Measurements from ENCODE around the gene PRLR.

PRLR gene

DNA sequence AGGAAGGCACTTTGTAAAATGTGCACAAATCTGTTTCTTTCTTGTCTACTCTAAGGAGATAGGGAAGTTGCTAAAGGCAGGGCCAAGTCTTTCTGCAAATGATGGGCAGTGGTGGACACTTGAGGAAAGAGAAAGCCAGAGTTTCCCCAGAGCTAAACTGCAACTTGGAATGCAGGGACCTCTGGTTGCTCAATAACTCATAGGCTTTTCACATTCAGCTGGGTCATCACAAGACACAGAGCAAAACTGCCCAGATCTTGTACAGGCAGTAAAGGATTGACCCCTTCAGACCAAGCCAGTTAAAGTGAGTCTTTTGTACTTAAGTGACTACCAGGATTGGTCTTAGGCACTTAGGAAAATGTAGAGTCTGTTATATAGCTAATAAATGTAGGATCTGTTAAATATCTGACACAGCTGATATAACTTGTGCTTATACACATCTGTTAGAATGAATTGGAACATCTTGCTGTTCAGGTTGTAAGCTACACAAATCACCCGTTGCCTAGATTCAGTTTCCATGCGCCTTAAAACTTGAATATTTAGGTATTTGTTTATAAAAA lies 169.0 kb downstream of the PRLR start:
- no peaks in the 10 kb centered on the region for H3K36me3 ChIP-seq (ENCODE audit: control insufficient read depth, low read depth, low read length)
- no peaks in the 10 kb centered on the region for H3K27me3 ChIP-seq (ENCODE audit: control insufficient read depth, insufficient read depth, low read length)
- no peak overlapping the region for H3K9ac ChIP-seq (ENCODE audit: low read length)
- peaks cover 5% of the 10 kb centered on the region for H3K4me1 ChIP-seq (ENCODE audit: control insufficient read depth, low read depth, low read length)
- no peaks in the 10 kb centered on the region for H3K9me3 ChIP-seq (ENCODE audit: control insufficient read depth, low read depth, low read length)
- no peak overlapping the region for H3K4me3 ChIP-seq (ENCODE audit: low read length)
- no peak overlapping the region for H3K27ac ChIP-seq (ENCODE audit: low read length)

GRCh38 chr5:35060236-35060635 lies 170.1 kb downstream of the PRLR start:
- H3K9ac ChIP-seq (ENCODE audit: low read length), result no peak overlapping the region
- H3K4me1 ChIP-seq (ENCODE audit: control insufficient read depth, low read depth, low read length), result peaks cover 16% of the 10 kb centered on the region
- no peaks in the 10 kb centered on the region for H3K9me3 ChIP-seq (ENCODE audit: control insufficient read depth, low read depth, low read length)
- H3K36me3 ChIP-seq (ENCODE audit: control insufficient read depth, low read depth, low read length), result no peaks in the 10 kb centered on the region
- H3K27me3 ChIP-seq (ENCODE audit: control insufficient read depth, insufficient read depth, low read length), result no peaks in the 10 kb centered on the region
- no peak overlapping the region for H3K4me3 ChIP-seq (ENCODE audit: low read length)
- H3K27ac ChIP-seq (ENCODE audit: low read length), result no peak overlapping the region

DNA sequence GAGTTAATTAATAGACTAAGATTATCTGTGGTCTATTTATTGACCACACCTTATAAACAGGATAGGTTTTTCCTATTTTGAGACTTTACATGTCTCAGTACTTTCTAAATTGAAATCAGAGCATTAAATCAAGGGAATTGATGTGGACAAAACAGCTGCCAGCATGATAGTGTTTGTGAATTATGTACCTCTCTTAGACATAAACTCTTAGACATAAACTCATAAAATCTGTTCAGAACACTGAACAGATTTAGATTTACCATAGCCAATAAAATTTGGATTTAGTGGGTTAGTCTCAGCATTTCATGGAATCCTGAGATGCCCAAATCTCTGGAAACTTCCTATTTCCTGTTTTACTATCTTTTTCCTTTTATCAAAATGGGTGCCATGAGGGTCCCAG lies 171.0 kb downstream of the PRLR start:
- no peak overlapping the region for H3K9ac ChIP-seq (ENCODE audit: low read length)
- no peaks in the 10 kb centered on the region for H3K9me3 ChIP-seq (ENCODE audit: control insufficient read depth, low read depth, low read length)
- H3K4me1 ChIP-seq (ENCODE audit: control insufficient read depth, low read depth, low read length), result peaks cover 22% of the 10 kb centered on the region
- H3K27me3 ChIP-seq (ENCODE audit: control insufficient read depth, insufficient read depth, low read length), result no peaks in the 10 kb centered on the region
- no peak overlapping the region for H3K4me3 ChIP-seq (ENCODE audit: low read length)
- H3K27ac ChIP-seq (ENCODE audit: low read length), result no peak overlapping the region
- H3K36me3 ChIP-seq (ENCODE audit: control insufficient read depth, low read depth, low read length), result no peaks in the 10 kb centered on the region

GRCh38 chr5:35058374-35058788 lies 171.9 kb downstream of the PRLR start:
- peaks cover 22% of the 10 kb centered on the region for H3K4me1 ChIP-seq (ENCODE audit: control insufficient read depth, low read depth, low read length)

DNA sequence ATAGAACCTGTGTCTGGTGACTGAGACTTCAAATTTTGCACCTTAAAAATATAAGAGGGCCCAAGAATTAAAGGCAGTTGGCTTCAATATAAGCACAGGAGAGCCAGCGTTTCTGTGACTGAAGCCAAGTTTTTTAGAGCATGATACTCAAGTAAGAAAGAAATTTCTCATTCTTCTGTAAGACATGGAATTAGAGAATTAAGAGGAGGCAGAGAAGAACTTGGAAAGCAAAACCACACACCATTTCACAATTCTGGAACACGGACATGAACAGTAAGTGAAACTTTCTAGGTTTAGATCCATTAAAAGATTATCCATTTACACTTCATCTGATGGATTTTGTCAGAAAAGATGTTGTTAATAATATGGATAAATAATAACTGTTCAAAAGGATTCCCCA lies 173.6 kb downstream of the PRLR start:
- no peak overlapping the region for H3K9ac ChIP-seq (ENCODE audit: low read length)

More at GRCh38 chr5:35058374-35058788, 171.9 kb downstream of the PRLR start:
- H3K9ac ChIP-seq (ENCODE audit: low read length), result no peak overlapping the region
- no peaks in the 10 kb centered on the region for H3K9me3 ChIP-seq (ENCODE audit: control insufficient read depth, low read depth, low read length)
- H3K4me3 ChIP-seq (ENCODE audit: low read length), result no peak overlapping the region
- H3K27ac ChIP-seq (ENCODE audit: low read length), result no peak overlapping the region
- no peaks in the 10 kb centered on the region for H3K27me3 ChIP-seq (ENCODE audit: control insufficient read depth, insufficient read depth, low read length)
- H3K36me3 ChIP-seq (ENCODE audit: control insufficient read depth, low read depth, low read length), result no peaks in the 10 kb centered on the region

DNA sequence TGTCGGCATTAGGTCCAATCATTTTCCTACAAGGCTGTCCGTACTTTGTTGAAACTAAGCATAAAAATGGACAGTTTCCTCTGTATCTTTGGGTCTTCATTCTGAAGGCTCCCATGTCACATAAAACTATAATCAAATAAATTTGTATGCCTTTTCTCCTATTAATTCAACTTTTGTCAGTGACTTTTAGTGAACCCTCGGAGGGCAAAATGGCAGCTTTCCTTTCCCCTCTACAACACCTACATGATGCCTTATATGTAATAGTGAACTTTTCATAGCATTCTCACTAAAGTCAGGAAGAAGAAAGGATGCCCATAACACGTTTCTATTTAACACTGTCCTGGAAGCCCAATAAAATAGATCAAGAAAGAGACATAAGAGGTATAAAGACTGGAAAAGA lies 177.4 kb downstream of the PRLR start:
- Histone ChIP-seq H3K36me3 (ENCODE audit: control insufficient read depth, low read depth, low read length) (no peaks in the 10 kb centered on the region), H3K27me3 (ENCODE audit: control insufficient read depth, insufficient read depth, low read length) (no peaks in the 10 kb centered on the region), H3K9me3 (ENCODE audit: control insufficient read depth, low read depth, low read length) (no peaks in the 10 kb centered on the region), H3K9ac (ENCODE audit: low read length) (no peak overlapping the region), H3K4me1 (ENCODE audit: control insufficient read depth, low read depth, low read length) (peaks cover 22% of the 10 kb centered on the region), H3K27ac (ENCODE audit: low read length) (no peak overlapping the region), H3K4me3 (ENCODE audit: low read length) (no peak overlapping the region)

More for the DNA sequence above, 173.6 kb downstream of the PRLR start:
- Histone ChIP-seq H3K9me3 (ENCODE audit: control insufficient read depth, low read depth, low read length) (no peaks in the 10 kb centered on the region), H3K27ac (ENCODE audit: low read length) (no peak overlapping the region), H3K4me1 (ENCODE audit: control insufficient read depth, low read depth, low read length) (peaks cover 22% of the 10 kb centered on the region), H3K4me3 (ENCODE audit: low read length) (no peak overlapping the region), H3K27me3 (ENCODE audit: control insufficient read depth, insufficient read depth, low read length) (no peaks in the 10 kb centered on the region), H3K36me3 (ENCODE audit: control insufficient read depth, low read depth, low read length) (no peaks in the 10 kb centered on the region)

DNA sequence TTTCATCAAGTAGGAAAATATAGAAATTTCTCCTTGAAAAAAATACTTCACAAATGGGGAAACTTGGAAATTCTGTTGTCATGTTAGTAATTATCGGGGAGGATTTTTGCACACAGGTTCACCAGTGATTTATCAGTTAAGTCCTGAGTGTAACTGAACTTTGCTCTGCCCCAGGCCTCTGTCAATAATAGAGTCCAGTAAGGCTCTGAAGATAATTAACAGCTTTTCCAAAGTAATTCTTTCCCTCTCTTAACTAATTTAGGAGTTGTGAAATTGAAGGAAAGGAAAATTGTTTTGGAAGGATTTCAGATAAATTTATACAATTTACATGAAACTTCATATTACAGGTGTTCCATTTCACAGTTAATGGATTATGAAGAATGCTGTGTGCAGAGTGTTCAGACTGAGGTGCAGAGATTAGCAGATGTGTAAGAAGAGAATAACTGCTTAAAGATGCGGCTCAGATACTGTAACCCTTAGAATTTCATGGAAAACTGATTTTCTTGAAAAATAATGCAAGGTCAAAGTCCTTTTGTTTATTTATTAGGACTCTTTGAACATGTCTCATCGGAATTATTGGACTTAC lies 179.7 kb downstream of the PRLR start:
- Histone ChIP-seq H3K4me3 (ENCODE audit: low read length) (no peak overlapping the region), H3K27ac (ENCODE audit: low read length) (no peak overlapping the region), H3K9me3 (ENCODE audit: control insufficient read depth, low read depth, low read length) (no peaks in the 10 kb centered on the region), H3K4me1 (ENCODE audit: control insufficient read depth, low read depth, low read length) (peaks cover 10% of the 10 kb centered on the region), H3K9ac (ENCODE audit: low read length) (no peak overlapping the region), H3K27me3 (ENCODE audit: control insufficient read depth, insufficient read depth, low read length) (no peaks in the 10 kb centered on the region), H3K36me3 (ENCODE audit: control insufficient read depth, low read depth, low read length) (no peaks in the 10 kb centered on the region)

GRCh38 chr5:35048910-35049309 lies 181.4 kb downstream of the PRLR start:
- no peaks in the 10 kb centered on the region for H3K27me3 ChIP-seq (ENCODE audit: control insufficient read depth, insufficient read depth, low read length)
- H3K9ac ChIP-seq (ENCODE audit: low read length), result no peak overlapping the region
- no peaks in the 10 kb centered on the region for H3K36me3 ChIP-seq (ENCODE audit: control insufficient read depth, low read depth, low read length)
- H3K27ac ChIP-seq (ENCODE audit: low read length), result no peak overlapping the region
- no peaks in the 10 kb centered on the region for H3K9me3 ChIP-seq (ENCODE audit: control insufficient read depth, low read depth, low read length)
- H3K4me3 ChIP-seq (ENCODE audit: low read length), result no peak overlapping the region
- H3K4me1 ChIP-seq (ENCODE audit: control insufficient read depth, low read depth, low read length), result no peaks in the 10 kb centered on the region

GRCh38 chr5:35047785-35048404 lies 182.4 kb downstream of the PRLR start, which contains the start of gene AGXT2:
AGXT2 (minus strand) TSS chr5:35047949; CDS start chr5:35047892, 57 bp downstream.
- no peak within 1 kb of the TSS for H3K9ac ChIP-seq (ENCODE audit: low read length)
- H3K27me3 ChIP-seq (ENCODE audit: control insufficient read depth, insufficient read depth, low read length), result no peaks in the 10 kb centered on the region
- H3K36me3 ChIP-seq (ENCODE audit: control insufficient read depth, low read depth, low read length), result no peaks in the 10 kb centered on the region
- H3K4me1 ChIP-seq (ENCODE audit: control insufficient read depth, low read depth, low read length), result peaks cover 2% of the 10 kb centered on the region
- H3K27ac ChIP-seq (ENCODE audit: low read length), result no peak within 1 kb of the TSS
- no peak within 1 kb of the TSS for H3K4me3 ChIP-seq (ENCODE audit: low read length)
- H3K9me3 ChIP-seq (ENCODE audit: control insufficient read depth, low read depth, low read length), result no peaks in the 10 kb centered on the region

DNA sequence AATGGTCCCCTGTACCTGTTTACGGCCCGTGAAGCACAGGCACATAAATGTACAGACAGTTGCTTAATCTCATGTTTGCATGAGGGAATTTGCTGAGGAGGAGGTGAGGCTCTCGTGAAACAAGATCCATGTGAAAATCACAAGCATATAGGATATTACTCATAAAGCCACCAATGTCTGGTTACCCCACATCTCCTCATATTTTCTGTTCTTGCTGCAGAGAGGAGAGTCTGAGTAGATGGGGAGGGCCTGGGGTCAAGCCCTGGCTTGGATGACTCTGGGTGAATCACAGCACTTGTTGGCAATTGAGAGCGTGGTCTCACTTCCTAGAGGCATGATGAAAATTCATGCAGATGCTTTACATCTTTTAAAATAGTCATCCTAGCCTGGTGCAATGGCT lies 183.5 kb downstream of the PRLR start:
- Histone ChIP-seq H3K4me1 (ENCODE audit: control insufficient read depth, low read depth, low read length) (peaks cover 4% of the 10 kb centered on the region), H3K27ac (ENCODE audit: low read length) (no peak overlapping the region), H3K4me3 (ENCODE audit: low read length) (no peak overlapping the region), H3K9me3 (ENCODE audit: control insufficient read depth, low read depth, low read length) (no peaks in the 10 kb centered on the region), H3K9ac (ENCODE audit: low read length) (no peak overlapping the region), H3K36me3 (ENCODE audit: control insufficient read depth, low read depth, low read length) (no peaks in the 10 kb centered on the region), H3K27me3 (ENCODE audit: control insufficient read depth, insufficient read depth, low read length) (no peaks in the 10 kb centered on the region)

GRCh38 chr5:35045280-35045679 lies 185.0 kb downstream of the PRLR start:
- H3K4me3 ChIP-seq (ENCODE audit: low read length), result no peak overlapping the region
- no peak overlapping the region for H3K9ac ChIP-seq (ENCODE audit: low read length)
- H3K27ac ChIP-seq (ENCODE audit: low read length), result no peak overlapping the region
- H3K4me1 ChIP-seq (ENCODE audit: control insufficient read depth, low read depth, low read length), result peaks cover 4% of the 10 kb centered on the region
- no peaks in the 10 kb centered on the region for H3K27me3 ChIP-seq (ENCODE audit: control insufficient read depth, insufficient read depth, low read length)
- H3K36me3 ChIP-seq (ENCODE audit: control insufficient read depth, low read depth, low read length), result no peaks in the 10 kb centered on the region
- H3K9me3 ChIP-seq (ENCODE audit: control insufficient read depth, low read depth, low read length), result no peaks in the 10 kb centered on the region

DNA sequence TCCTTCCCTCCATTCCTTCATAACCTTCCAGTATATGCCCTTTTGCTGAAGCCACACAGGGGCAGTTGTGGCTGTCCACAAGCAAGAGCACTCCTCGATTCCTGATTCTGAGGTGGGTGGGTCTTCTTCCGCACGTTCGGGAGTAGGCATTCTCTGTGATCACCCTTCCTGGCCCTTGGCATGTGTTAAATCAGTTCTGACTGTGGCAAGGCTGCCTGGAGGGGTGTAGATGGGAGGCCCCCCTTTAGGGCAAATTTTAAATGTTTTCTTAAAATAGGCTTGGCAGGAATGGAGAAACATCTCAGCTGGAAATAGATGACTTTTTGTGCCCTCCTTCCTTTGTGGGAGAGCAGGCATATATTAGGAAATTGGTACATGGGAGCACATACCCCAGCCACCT lies 185.6 kb downstream of the PRLR start:
- Histone ChIP-seq H3K9me3 (ENCODE audit: control insufficient read depth, low read depth, low read length) (no peaks in the 10 kb centered on the region), H3K27me3 (ENCODE audit: control insufficient read depth, insufficient read depth, low read length) (no peaks in the 10 kb centered on the region), H3K4me3 (ENCODE audit: low read length) (no peak overlapping the region), H3K36me3 (ENCODE audit: control insufficient read depth, low read depth, low read length) (no peaks in the 10 kb centered on the region), H3K27ac (ENCODE audit: low read length) (no peak overlapping the region), H3K4me1 (ENCODE audit: control insufficient read depth, low read depth, low read length) (peaks cover 4% of the 10 kb centered on the region), H3K9ac (ENCODE audit: low read length) (no peak overlapping the region)
